Small intestine (tissue), 7 donors: Measurements from ENCODE around the gene HGF. TPM values are rescaled to one million over a fixed set of nuclear protein-coding genes. Genes with fewer than 3 reads are reported as not detected.

Experiments
- DNase-seq, 2 donors: peaks; one replicate each; pipeline versions ENCODE4 v3.0.0 to v3.0.0-alpha.2; 2013
- FAIRE-seq: peaks from 2 replicates; lab custom pipeline; 2012; peaks lifted over from hg19 to GRCh38; lab: Jason Lieb, UNC
- H3K27ac ChIP-seq, 3 donors: one replicate each; pipeline ENCODE4 v1.5.1; 2013; ENCODE audit warnings: low read length in 2 of 3, mild to moderate bottlenecking in 2 of 3, control low read depth in 1 of 3, inconsistent platforms in 1 of 3, low read depth in 1 of 3, moderate library complexity in 1 of 3
- H3K27me3 ChIP-seq, 3 donors: one replicate each; pipeline ENCODE4 v1.6.1; 2013; ENCODE audit warnings: low read length in 3 of 3, inconsistent platforms in 1 of 3; ENCODE audit not compliant: control insufficient read depth in 3 of 3, insufficient read depth in 3 of 3
- H3K36me3 ChIP-seq, 3 donors: one replicate each; pipeline ENCODE4 v1.6.1; 2013; ENCODE audit warnings: low read length in 3 of 3, inconsistent platforms in 1 of 3, low read depth in 1 of 3, mild to moderate bottlenecking in 1 of 3, moderate library complexity in 1 of 3; ENCODE audit not compliant: control insufficient read depth in 3 of 3, insufficient read depth in 2 of 3
- H3K4me1 ChIP-seq, 3 donors: one replicate each; pipeline ENCODE4 v1.6.1; 2013; ENCODE audit warnings: low read length in 2 of 3, inconsistent platforms in 1 of 3, low read depth in 1 of 3, mild to moderate bottlenecking in 1 of 3, moderate library complexity in 1 of 3; ENCODE audit not compliant: control insufficient read depth in 3 of 3, insufficient read depth in 2 of 3
- H3K4me3 ChIP-seq, 3 donors: one replicate each; pipeline ENCODE4 v1.5.1; 2013; ENCODE audit warnings: low read length in 3 of 3, control low read depth in 1 of 3, inconsistent platforms in 1 of 3, low read depth in 1 of 3, mild to moderate bottlenecking in 1 of 3, moderate library complexity in 1 of 3
- H3K9me3 ChIP-seq, 2 donors: one replicate each; pipeline ENCODE4 v1.6.1; 2013; ENCODE audit warnings: low read depth in 1 of 2, low read length in 1 of 2; ENCODE audit not compliant: control insufficient read depth in 2 of 2, insufficient read depth in 1 of 2
- WGBS, 3 donors: extraction: QIAGEN DNeasy Blood & Tissue Kit; methylation state at CpG; one replicate each; pipeline ENCODE4 v1.1.7; 2013; 5-methylcytosine and 5-hydroxymethylcytosine counted together
- polyA plus RNA-seq, 4 donors: library from polyadenylated mRNA; stranded (reverse) in 3 of 4; unstranded in 1 of 4; fragments of 200-250 nt in 3 of 4; fragments of 120-200 nt in 1 of 4; gene quantifications; one replicate each; pipeline versions ENCODE4 v1.2.1 to v1.2.3, GENCODE V29; 2013
- donor health status: healthy with polysubstance abuse.
- donor health status: control.
- donor health status: control.
- donor health status: Bipolar disorder and iron deficiency.
- donor health status: healthy.

HGF gene
- polyA plus RNA-seq, 4 donors: under 0.01 to 1.4 (median 1.2) TPM; not detected in 1

GRCh38 chr7:81721437-81721836 is 48.4 kb downstream of the HGF start:
- FAIRE-seq (no peak), DNase-seq (no peak)
- Histone ChIP-seq H3K36me3 (no peaks in the 10 kb centered on the region), H3K27me3 (no peaks in the 10 kb centered on the region), H3K27ac (no peak overlapping the region), H3K4me3 (no peak overlapping the region), H3K4me1 (no peaks in the 10 kb centered on the region), H3K9me3 (no peaks in the 10 kb centered on the region)
- WGBS, 3 donors: 58 to 74% (median 62%) methylated on average over 2 of the region's 2 CpGs

GRCh38 chr7:81719865-81720264 is 50.0 kb downstream of the HGF start:
- DNase-seq (no peak), FAIRE-seq (no peak)
- H3K9me3 ChIP-seq: no peaks in the 10 kb centered on the region
- H3K36me3 ChIP-seq: no peaks in the 10 kb centered on the region
- no peaks in the 10 kb centered on the region for H3K4me1 ChIP-seq
- H3K27me3 ChIP-seq: no peaks in the 10 kb centered on the region
- no peak overlapping the region for H3K27ac ChIP-seq
- H3K4me3 ChIP-seq: no peak overlapping the region

GRCh38 chr7:81715984-81716588 is 53.8 kb downstream of the HGF start:
- H3K4me1 ChIP-seq: no peaks in the 10 kb centered on the region
- no peaks in the 10 kb centered on the region for H3K36me3 ChIP-seq
- DNase-seq (no peak), FAIRE-seq (no peak)
- no peaks in the 10 kb centered on the region for H3K9me3 ChIP-seq
- no peak overlapping the region for H3K4me3 ChIP-seq
- H3K27ac ChIP-seq: no peak overlapping the region
- WGBS, 3 donors: 59 to 72% (median 67%) methylated on average over 5 of the region's 5 CpGs
- no peaks in the 10 kb centered on the region for H3K27me3 ChIP-seq

GRCh38 chr7:81714306-81714705 is 55.5 kb downstream of the HGF start:
- WGBS, 3 donors: 67 to 86% (median 81%) methylated on average over 1 of the region's 1 CpG
- no peaks in the 10 kb centered on the region for H3K4me1 ChIP-seq
- H3K4me3 ChIP-seq: no peak overlapping the region
- H3K27me3 ChIP-seq: no peaks in the 10 kb centered on the region
- no peak for FAIRE-seq
- H3K9me3 ChIP-seq: no peaks in the 10 kb centered on the region
- H3K27ac ChIP-seq: no peak overlapping the region
- no peaks in the 10 kb centered on the region for H3K36me3 ChIP-seq
- no peak for DNase-seq

GRCh38 chr7:81710751-81711150 is 59.1 kb downstream of the HGF start:
- H3K36me3 ChIP-seq: no peaks in the 10 kb centered on the region
- H3K4me3 ChIP-seq: no peak overlapping the region
- DNase-seq (no peak), FAIRE-seq (no peak)
- no peaks in the 10 kb centered on the region for H3K9me3 ChIP-seq
- no peaks in the 10 kb centered on the region for H3K4me1 ChIP-seq
- no peaks in the 10 kb centered on the region for H3K27me3 ChIP-seq
- 81 to 94% (median 85%) methylated on average over 1 of the region's 1 CpG for WGBS, 3 donors
- H3K27ac ChIP-seq: no peak overlapping the region

- WGBS, 3 donors: 82 to 92% (median 86%) methylated on average over 5 of the region's 5 CpGs
- H3K4me3 ChIP-seq: no peak overlapping the region
- FAIRE-seq (no peak), DNase-seq (no peak)
- no peaks in the 10 kb centered on the region for H3K4me1 ChIP-seq
- H3K9me3 ChIP-seq: no peaks in the 10 kb centered on the region
- H3K36me3 ChIP-seq: no peaks in the 10 kb centered on the region
- H3K27ac ChIP-seq: no peak overlapping the region
- no peaks in the 10 kb centered on the region for H3K27me3 ChIP-seq
Observed at GRCh38 chr7:81709836-81710235, 60.0 kb downstream of the HGF start.

- Histone ChIP-seq H3K4me1 (no peaks in the 10 kb centered on the region), H3K27me3 (no peaks in the 10 kb centered on the region), H3K4me3 (no peak overlapping the region), H3K27ac (no peak overlapping the region), H3K36me3 (no peaks in the 10 kb centered on the region), H3K9me3 (no peaks in the 10 kb centered on the region)
- FAIRE-seq (no peak), DNase-seq (no peak)
Observed at GRCh38 chr7:81707966-81708365, 61.9 kb downstream of the HGF start.

- Histone ChIP-seq H3K27ac (no peak overlapping the region), H3K4me1 (no peaks in the 10 kb centered on the region), H3K4me3 (no peak overlapping the region), H3K9me3 (no peaks in the 10 kb centered on the region), H3K27me3 (no peaks in the 10 kb centered on the region), H3K36me3 (no peaks in the 10 kb centered on the region)
- 76 to 90% (median 84%) methylated on average over 4 of the region's 4 CpGs for WGBS, 3 donors
- DNase-seq: no peak
- no peak for FAIRE-seq
Observed at GRCh38 chr7:81707196-81707595, 62.7 kb downstream of the HGF start.

- Histone ChIP-seq H3K4me3 (no peak overlapping the region), H3K36me3 (no peaks in the 10 kb centered on the region), H3K4me1 (no peaks in the 10 kb centered on the region), H3K9me3 (no peaks in the 10 kb centered on the region), H3K27me3 (no peaks in the 10 kb centered on the region), H3K27ac (no peak overlapping the region)
- FAIRE-seq: no peak
- no peak for DNase-seq
- WGBS, 3 donors: 43 to 74% (median 49%) methylated on average over 2 of the region's 2 CpGs
Observed at GRCh38 chr7:81705206-81705605, 64.6 kb downstream of the HGF start.
